H7 (cell line): Measurements from ENCODE around the gene TNFSF9. TPM values are rescaled to one million over a fixed set of nuclear protein-coding genes. Genes with fewer than 3 reads are reported as not detected.
A peak's percentile ranks its signal among the peaks of the same experiment; 100 is the strongest.

ENCODE experiments used
- DNase-seq: peaks from one replicate; pipeline ENCODE4 v3.0.0; 2012
- H3K27me3 ChIP-seq: 2 replicates; pipeline ENCODE4 v1.6.0; 2011; ENCODE audit warnings: mild to moderate bottlenecking, low read length; ENCODE audit not compliant: control insufficient read depth, insufficient read depth
- H3K36me3 ChIP-seq: replicated peaks from 2 replicates; pipeline ENCODE4 v1.5.1; 2011; ENCODE audit warnings: low read length; ENCODE audit not compliant: control insufficient read depth, insufficient read depth
- H3K4me3 ChIP-seq: 2 replicates; pipeline ENCODE4 v1.5.1; 2011; ENCODE audit warnings: low read depth, mild to moderate bottlenecking, control low read depth, low read length, moderate library complexity; ENCODE audit not compliant: insufficient read depth
- total RNA-seq: library from RNA; depleted of rRNA; stranded (reverse); fragments of >200 nt; shearing (Covaris generic); gene quantifications from 2 replicates; pipeline ENCODE4 v1.2.3, GENCODE V29; 2014; rRNA removed

TNFSF9 gene
- 1.3 and 2.6 TPM in 2 replicates for total RNA-seq

DNA sequence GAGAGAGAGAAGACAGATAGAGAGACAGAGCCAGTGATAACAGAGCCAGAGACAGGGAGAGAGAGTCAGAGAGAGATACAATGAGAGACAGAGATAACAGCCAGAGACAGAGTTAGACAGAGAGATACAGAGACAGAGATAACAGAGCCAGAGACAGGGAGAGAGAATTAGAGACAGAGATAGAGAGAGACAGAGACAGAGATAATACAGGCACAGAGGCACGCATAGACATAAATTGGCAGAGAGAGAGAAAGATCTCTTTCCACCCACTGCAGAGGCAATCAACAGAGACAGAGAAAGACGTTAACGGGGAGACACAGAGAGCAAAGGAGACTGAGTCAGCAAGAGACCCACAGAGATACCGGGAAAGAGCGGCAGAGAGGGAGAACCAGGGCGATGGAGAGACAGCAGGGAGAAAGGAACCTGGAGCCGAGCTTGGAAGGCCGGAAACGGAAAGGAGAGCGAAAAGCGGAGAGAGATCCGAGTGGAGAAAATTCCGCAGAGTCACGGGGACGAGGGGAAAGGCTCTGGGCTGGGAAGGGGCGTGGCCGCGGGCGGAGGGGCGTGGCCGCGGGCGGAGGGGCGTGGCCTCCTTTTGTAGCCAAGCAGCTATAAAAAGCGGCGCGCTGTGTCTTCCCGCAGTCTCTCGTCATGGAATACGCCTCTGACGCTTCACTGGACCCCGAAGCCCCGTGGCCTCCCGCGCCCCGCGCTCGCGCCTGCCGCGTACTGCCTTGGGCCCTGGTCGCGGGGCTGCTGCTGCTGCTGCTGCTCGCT lies at the start of gene TNFSF9:
Gene TNFSF9, plus strand, starts transcription at position 641 of the 777 bp plus-strand sequence. Its CDS starts 11 bp downstream, at position 652.
- DNase-seq, result peak; percentile 95
- no peaks in the 10 kb centered on the region for H3K36me3 ChIP-seq
- H3K27me3 ChIP-seq, result peaks cover 44% of the 10 kb centered on the region
- peak within 1 kb of the TSS; percentile 61 for H3K4me3 ChIP-seq

GRCh38 chr19:6481541-6482342 lies 49.1 kb upstream of the TNFSF9 start, which contains the start of gene DENND1C:
DENND1C (minus strand) TSS chr19:6481787; CDS start chr19:6481695, 92 bp downstream.
- no peaks in the 10 kb centered on the region for H3K36me3 ChIP-seq

GRCh38 chr19:6482343-6482686 lies 48.5 kb upstream of the TNFSF9 start:
- Histone ChIP-seq H3K4me3 (no peak overlapping the region), H3K27me3 (peaks cover 1% of the 10 kb centered on the region; the same call in 1 of the 2 replicates), H3K36me3 (no peaks in the 10 kb centered on the region)
- DNase-seq, result no peak

More at GRCh38 chr19:6481541-6482342, 49.1 kb upstream of the TNFSF9 start, which contains the start of gene DENND1C:
- peak; percentile 81 for DNase-seq
- Histone ChIP-seq H3K27me3 (peaks cover 6% of the 10 kb centered on the region; the same call in 1 of the 2 replicates), H3K4me3 (no peak within 1 kb of the TSS)

DNA sequence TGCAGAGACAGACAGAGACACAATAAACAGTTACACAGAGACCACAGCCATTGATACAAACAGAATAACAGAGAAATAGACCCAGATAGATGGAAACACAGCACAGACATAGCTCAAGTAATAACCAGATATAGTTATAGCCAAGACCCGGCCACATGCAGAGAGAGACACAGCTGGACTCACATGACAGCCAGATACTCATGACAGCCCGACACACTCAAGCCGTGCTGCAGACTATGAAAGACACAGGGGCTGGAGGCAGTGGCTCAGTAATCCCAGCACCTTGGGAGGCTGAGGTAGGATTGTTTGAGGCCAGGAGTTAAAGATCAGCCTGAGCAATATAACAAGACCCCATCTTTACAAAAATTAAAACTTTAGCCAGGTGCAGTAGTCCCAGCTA lies 47.6 kb upstream of the TNFSF9 start:
- H3K27me3 ChIP-seq, result peaks cover 1% of the 10 kb centered on the region; the same call in 1 of the 2 replicates
- DNase-seq, result no peak
- H3K4me3 ChIP-seq, result no peak overlapping the region
- H3K36me3 ChIP-seq, result no peaks in the 10 kb centered on the region

DNA sequence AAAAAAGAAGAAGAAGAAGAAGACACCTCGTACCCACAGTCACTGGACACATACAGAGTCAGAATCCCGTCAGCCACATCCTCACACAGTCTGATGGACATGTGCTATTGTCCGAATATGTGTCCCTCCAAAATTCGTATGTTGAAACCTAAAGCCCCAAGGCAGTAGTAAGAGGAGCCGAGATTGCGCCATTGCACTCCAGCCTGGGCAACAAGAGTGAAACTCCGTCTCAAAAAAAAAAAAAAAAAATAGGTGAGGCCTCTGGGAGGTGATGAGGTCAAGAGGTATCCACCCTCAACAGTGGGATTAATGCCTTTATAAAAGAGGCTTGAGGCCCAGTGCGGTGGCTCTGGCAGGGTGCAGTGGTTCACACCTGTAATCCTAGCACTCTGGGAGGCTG lies 46.6 kb upstream of the TNFSF9 start:
- Histone ChIP-seq H3K4me3 (no peak overlapping the region), H3K27me3 (no peaks in the 10 kb centered on the region; the same call in 1 of the 2 replicates), H3K36me3 (no peaks in the 10 kb centered on the region)
- no peak for DNase-seq

DNA sequence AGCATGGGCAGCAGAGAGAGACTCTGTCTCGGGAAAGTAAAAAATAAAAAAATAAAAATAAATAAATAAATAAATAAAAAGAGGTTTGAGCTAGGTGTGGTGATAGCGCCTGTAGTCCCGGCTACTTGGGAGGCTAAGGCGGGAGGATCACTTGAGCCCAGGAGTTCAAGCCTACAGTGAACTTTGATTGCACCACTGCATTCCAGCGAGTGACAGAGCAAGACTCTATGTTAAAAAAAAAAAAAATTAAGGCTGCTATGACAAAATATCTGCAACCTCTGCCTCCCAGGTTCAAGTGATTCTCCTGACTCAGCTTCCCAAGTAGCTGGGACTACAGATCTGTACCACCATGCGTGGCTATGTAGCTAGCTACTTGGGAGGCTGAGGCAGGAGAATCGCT lies 46.0 kb upstream of the TNFSF9 start:
- Histone ChIP-seq H3K4me3 (no peak overlapping the region), H3K36me3 (no peaks in the 10 kb centered on the region), H3K27me3 (no peaks in the 10 kb centered on the region; the same call in 1 of the 2 replicates)
- DNase-seq, result no peak

- H3K27me3 ChIP-seq, result no peaks in the 10 kb centered on the region
- no peak overlapping the region for H3K4me3 ChIP-seq
- H3K36me3 ChIP-seq, result no peaks in the 10 kb centered on the region
- DNase-seq, result peak; percentile 30
Observed at GRCh38 chr19:6489278-6490061, 41.4 kb upstream of the TNFSF9 start.

DNA sequence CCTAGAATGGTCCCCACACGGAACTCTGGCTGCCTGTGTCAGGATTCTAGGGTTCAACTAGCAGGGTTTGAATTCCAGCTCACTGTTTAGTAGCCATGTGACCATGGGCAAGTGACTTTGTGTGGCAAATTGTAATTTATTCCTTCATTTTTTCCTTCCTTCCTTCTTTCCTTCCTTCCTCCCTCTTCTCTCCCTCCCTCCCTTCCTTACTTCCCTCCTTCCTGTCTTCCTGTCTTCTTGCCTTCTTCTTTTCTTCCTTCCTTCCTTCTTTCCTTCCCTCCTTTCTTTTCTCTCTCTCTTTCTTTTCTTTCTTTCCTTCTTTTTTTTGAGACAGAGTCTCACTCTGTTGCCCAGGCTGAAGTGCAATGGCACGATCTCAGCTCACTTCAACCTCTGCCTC lies 40.7 kb upstream of the TNFSF9 start:
- Histone ChIP-seq H3K4me3 (no peak overlapping the region), H3K27me3 (no peaks in the 10 kb centered on the region), H3K36me3 (no peaks in the 10 kb centered on the region)
- DNase-seq, result no peak

DNA sequence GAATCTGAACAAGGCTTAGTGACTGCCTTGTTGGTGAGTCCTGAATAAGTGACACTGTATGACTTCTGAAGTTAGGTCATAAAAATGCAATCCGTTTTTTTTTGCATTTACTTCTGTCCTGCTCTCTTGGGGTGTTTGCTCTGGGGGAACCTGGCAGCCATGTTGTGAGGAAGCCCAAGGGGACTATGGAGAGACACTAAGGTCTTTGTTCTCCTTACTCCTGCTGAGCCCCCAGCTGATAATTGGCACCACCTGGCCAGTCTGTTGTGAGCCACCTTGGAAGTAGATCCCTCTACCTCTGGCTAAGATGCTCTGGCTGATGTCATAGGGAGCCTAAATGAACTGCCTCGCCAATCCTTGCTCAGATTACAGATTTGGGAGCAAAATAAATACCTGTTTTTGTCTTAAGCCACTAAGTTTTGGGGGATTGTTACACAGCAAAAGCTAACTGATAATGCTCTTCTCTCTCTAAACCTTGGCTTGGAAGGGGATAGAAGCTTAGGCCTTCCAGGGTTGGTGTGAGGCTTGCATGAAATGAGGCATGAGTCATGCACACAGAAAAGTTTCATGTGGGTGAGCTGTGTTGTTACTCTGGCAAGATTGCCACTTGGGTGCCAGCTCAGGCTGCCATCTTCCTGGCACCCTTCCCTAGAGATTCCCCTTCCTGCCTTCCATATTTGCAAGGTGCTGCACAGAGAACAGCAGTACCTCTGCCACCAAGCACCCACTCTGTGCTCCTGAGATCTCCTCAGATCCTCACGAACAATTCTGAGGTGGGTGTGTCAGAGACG lies 38.8 kb upstream of the TNFSF9 start:
- no peak for DNase-seq
- no peak overlapping the region for H3K4me3 ChIP-seq
- no peaks in the 10 kb centered on the region for H3K36me3 ChIP-seq
- no peaks in the 10 kb centered on the region for H3K27me3 ChIP-seq

GRCh38 chr19:6494438-6495036 lies 36.3 kb upstream of the TNFSF9 start:
- H3K36me3 ChIP-seq, result no peaks in the 10 kb centered on the region
- no peak for DNase-seq

GRCh38 chr19:6495947-6496346 lies 34.9 kb upstream of the TNFSF9 start:
- DNase-seq, result no peak

More at GRCh38 chr19:6494438-6495036, 36.3 kb upstream of the TNFSF9 start:
- Histone ChIP-seq H3K4me3 (no peak overlapping the region), H3K27me3 (no peaks in the 10 kb centered on the region)

DNA sequence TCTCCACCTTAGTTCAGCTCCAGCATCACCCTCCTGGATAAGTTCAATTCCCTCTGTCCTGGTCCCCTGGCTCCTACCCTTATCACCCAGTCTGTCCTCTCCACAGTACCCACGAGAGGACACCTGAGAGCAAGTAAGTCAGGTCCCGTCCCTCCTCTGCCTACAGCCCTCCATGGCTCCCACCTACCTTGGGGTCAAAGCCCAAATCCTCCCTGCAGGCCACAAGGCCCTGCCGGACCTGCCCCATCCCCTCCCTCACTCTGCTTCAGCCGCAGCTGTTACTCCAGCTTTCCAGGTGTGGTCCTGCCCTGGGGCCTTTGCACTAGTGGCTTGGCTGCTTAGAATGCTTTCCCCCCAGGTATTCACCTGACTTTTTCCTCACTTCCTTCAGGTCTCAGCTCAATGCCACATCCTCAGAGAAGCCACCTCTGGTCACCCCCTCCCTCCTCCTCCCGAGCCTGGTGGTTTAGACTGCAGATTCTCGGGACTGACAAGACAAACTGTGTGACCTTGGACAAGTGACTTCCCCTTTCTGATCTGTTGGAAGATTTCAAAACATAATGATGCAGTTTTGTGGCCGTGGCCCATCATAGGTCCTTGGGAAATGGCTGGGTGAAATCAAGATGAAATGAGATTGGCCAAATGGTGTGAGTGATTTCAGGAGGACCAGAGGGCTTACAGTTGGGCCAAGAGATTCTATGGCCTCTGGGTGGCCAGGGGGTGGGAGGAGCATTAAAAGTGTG lies 32.4 kb upstream of the TNFSF9 start:
- H3K36me3 ChIP-seq, result no peaks in the 10 kb centered on the region; the same call in 1 of the 2 replicates
- DNase-seq, result no peak
- peaks cover 24% of the 10 kb centered on the region for H3K27me3 ChIP-seq

More at GRCh38 chr19:6495947-6496346, 34.9 kb upstream of the TNFSF9 start:
- peaks cover 5% of the 10 kb centered on the region; the same call in 1 of the 2 replicates for H3K27me3 ChIP-seq
- H3K36me3 ChIP-seq, result no peaks in the 10 kb centered on the region; the same call in 1 of the 2 replicates
- no peak overlapping the region for H3K4me3 ChIP-seq

More for the DNA sequence above, 32.4 kb upstream of the TNFSF9 start:
- no peak overlapping the region for H3K4me3 ChIP-seq
